Midbrain (tissue), 1 donor: ENCODE results near the gene GSC2.

ENCODE experiments used
- DNase-seq: peaks from one replicate; lab custom pipeline; 2025; lab: John Stamatoyannopoulos, UW

The GSC2 gene

DNA sequence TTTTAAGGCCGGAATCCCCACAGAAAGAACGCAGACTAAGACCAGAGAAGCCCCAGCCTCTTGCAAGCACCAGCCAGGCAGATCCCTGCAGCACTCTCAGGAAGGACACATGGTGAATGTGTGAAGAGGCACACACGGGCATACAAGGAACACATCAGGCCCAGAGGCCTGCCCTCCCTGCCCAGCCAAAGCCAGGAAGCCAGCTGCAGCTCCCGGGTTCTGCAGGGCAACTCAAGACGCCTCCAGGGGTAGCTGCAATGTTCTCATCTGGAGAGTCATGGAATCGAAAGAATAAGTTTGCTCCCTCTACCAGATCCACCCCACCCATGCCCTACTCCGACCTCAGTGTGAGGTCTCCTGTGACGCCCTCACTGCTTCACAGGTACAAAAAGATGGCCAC is 30.1 kb downstream of the GSC2 start:
- DNase-seq: no peak

DNA sequence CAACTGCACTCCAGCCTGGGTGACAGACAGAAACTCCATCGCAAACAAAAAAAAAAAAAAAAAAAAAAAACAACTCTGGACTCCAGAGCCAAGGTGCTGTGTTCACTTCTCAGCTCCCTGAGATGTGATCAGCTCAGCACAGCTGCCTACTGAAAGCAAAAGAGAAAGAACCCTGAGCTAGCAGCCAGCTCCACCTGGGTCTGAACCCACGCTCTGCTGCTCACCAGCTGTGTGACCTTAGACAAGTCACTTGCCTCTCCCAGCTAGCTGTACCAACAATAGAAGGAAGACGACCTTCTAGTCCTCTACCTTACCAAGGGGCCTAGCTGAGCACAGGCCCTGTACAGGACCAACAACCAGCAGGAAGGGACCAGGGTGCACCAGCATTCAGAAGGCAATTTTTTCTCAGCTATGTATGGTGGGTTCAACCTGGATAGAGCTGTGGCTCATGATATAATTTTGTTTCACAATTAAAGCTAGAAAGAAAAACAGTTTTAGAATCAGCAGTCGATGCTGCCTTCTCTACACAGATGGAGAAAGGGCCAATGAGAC is 31.7 kb downstream of the GSC2 start:
- no peak for DNase-seq

DNA sequence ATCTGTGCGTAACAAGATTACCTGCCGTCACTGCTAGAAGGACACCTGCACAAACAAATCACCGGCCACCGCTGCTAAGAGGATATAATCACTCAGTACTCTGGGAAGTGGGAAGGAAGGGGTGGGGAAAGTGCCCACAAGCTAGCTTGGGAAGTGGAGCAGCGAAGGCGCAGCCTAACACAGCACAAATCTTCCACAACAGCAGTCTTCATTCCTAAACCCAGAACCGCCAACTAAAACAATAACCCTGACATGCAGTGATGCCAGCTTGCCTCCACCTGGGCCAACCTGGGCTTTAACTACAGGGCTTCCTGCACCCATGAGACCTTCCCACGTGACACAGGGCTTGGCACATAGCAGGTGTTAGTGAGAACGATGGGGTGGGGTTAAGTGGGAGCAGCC is 33.0 kb downstream of the GSC2 start:
- DNase-seq: no peak

DNA sequence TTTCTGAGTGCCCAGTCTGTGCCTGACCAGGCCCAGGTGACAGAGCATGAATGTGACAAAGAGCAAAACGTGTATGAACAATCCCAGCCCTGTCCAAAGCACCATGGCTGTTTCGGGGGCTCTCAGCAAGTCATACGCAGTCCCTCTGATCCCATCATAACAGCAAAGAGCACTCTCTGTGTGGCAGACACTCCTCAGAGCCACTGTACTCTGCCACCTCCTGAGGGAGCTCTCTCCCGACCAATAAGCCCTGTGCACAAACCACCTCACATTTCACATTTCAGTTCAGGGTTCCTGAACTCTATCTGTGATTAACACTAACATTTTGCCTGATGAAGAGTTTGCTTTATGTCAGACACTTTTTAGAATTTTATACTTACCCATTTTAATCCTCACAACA is 34.5 kb downstream of the GSC2 start:
- peak; percentile 38 for DNase-seq

DNA sequence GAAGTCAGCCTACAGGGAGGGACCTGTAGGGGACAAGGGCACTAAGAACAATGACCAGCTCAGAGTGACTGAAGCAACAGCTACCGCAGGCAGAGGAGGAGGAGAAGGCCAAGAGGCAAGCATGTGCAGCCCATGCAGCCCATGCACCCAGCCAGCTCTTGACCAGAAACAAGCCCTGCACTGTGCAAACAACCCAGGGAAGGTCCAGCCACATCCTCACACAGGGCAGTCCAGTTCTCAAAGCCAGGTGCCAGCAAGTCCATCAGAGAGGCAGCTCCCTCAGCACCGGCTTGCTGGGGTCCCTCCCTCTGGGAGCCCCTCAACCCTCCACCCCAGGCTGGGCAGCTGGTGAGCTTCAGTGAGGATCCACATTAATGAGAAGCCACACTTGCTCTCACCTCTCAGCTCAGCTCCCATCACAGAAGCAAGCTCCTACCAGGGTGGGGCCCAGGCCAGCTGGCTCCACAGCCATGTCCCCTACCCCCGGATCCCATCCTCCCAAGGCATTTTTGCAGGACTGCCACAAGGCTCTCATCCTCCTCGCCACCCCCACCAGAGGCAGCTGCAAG is 35.0 kb downstream of the GSC2 start:
- no peak for DNase-seq

DNA sequence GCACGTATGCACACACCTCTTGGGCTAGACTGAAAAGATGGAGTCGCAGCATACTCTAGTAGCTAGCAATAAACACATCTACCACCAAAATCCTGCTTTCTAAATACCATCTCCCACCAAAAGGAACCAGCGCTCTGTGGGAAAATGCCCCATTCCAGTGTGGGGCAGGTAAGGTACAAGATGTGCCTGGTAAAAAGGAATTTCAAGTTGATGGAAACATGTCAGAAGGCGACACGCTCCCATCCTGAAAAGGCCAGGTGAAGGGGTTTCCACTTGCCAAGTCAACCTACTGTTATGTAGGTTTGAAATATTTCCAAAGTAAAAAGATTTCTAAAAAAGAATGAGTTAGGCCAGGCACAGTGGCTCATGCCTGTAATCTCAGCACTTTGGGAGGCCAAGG is 36.7 kb downstream of the GSC2 start:
- no peak for DNase-seq

DNA sequence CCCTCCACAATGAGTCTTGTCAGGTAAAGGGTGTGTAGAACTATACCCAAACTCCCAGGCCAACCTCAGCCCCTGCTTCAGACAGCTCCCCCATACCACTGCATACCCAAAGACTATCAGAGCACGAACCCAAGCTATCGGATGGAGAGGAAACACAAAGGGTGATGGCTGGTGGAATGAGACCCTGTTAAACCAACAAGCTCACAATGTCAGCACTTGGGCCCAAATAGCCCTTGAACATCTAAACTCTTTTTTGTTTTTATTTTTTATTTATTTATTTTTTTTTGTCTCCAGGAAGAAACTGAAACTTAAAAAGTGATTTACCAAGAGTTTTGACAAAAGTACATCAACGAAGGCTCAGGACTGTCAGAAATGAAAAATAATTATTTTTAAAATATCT is 38.5 kb downstream of the GSC2 start:
- DNase-seq: no peak

DNA sequence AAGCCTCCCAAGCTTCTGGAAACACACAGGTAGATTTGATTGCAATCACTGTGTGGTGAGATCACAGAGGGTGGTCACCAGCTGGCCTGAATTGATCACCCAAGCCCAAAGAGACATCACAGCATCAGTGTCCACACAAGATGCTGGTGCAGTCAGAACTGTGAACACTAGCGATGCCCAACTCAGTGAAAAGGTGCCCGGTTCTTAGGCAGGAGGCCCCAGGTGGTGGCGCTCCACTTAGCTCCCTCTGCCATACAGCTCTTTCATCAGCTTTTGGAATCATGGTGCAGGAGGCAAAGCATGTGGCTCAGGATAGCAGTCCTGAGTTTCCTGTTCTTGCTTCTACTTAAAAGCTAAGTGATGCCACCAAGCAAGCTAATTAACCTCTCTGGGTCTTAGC is 39.0 kb downstream of the GSC2 start:
- no peak for DNase-seq

DNA sequence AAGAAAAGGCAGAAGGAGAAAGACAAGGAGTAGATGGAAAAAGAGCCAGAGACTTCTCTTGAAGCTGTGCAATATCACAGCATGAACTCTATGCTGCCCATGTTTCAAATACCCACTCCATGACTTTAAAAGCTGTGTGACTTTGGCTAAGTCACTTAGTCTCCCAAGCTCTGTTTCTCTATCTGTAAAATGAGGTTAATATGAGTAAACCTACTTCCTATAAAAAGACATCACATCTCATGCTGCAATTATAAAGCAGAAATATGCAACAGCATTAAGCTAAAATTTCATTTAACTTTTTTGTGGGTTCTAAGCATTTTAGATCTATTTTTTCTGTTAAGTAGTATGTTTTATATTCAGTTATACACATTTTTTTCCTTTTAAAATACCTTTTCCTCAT is 39.4 kb downstream of the GSC2 start:
- DNase-seq: no peak

DNA sequence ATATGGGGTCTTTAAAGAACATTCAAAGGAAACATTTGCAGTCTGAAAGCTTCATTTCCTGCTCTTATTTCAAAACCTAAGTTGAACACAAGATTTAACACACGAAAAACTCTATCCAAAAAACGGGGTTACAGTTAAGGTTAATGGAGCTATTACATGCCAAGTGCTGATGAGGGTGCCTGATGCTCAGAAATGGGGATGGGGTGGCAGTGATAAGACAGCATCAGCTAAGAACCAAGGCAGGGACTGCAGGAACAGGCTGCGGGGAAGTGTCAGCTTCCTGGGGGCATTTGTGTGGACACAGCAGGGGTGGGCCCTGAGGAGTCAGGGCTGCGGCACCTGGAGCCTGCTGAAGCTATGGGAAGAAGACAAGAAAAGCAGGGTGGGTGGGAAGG is 40.0 kb downstream of the GSC2 start:
- DNase-seq: no peak

DNA sequence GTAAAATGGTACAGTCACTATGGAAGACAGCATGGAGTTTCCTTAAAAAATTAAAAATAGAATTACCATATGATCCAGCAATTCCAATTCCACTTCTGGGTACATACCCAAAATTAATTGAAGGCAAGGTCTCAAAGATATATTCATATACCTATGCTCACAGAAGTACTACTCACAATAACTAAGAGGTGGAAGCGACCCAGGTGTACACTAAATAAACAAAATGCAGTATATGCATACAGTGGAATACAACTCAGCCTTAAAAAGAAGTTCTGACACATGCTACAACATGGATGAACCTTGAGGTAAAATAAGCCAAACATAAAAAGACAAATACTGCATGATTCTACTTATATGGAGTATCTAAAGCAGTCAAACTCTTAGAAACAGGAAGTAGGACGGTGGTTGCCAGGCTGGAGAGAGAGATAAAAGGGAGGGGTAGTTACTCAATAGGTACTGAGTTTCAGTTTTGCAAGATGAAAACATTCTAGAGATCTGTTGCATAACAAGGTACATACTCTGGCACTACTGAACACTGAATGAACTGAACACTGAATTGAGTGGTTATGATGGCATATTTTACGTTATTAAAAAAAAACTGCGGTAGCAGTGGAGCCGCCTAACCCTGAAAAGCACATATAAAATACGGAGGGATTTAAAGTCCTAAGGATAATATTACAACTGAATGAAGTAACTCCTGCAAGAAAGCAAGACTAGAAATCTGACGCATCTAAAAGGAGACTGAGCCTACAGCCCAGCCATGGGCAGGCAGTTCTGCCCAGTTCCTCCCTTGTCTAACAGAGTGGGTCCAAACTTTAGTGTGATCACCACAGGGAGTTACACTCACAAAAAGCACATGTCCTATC is 40.7 kb downstream of the GSC2 start:
- DNase-seq: no peak

DNA sequence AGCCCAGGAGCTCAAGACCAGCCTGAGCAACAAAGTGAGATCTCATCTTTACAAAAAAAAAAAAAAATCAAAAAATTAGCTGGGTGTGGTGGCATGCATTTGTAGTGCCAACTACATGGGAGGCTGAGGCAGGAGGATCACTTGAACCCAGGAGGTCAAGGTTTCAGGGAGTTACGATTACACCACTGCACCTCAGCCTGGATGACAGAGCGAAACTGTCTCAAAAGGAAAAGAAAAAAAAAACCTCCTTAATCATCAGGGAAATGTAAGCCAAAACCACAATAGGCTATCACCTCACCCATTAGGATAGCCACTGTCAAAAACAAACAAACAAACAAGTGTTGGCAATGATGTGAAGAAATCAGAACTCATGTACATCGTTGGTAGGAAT is 41.3 kb downstream of the GSC2 start:
- no peak for DNase-seq

DNA sequence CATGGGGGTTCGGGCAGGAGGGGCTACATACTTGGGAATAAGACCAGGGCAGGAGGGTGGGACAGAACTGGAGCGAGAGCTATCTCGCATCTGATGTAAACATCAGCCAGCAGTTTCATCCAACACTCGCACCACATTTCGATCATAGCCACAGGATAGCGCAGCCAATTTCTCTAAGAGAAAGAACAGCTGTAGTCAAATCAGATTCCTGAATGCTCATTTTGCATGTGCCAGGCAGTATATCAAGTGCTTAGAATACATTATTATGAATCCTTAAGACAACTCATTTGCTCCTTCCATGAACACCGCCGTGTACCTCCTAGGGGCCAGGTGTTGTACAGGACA is 42.4 kb downstream of the GSC2 start:
- no peak for DNase-seq

DNA sequence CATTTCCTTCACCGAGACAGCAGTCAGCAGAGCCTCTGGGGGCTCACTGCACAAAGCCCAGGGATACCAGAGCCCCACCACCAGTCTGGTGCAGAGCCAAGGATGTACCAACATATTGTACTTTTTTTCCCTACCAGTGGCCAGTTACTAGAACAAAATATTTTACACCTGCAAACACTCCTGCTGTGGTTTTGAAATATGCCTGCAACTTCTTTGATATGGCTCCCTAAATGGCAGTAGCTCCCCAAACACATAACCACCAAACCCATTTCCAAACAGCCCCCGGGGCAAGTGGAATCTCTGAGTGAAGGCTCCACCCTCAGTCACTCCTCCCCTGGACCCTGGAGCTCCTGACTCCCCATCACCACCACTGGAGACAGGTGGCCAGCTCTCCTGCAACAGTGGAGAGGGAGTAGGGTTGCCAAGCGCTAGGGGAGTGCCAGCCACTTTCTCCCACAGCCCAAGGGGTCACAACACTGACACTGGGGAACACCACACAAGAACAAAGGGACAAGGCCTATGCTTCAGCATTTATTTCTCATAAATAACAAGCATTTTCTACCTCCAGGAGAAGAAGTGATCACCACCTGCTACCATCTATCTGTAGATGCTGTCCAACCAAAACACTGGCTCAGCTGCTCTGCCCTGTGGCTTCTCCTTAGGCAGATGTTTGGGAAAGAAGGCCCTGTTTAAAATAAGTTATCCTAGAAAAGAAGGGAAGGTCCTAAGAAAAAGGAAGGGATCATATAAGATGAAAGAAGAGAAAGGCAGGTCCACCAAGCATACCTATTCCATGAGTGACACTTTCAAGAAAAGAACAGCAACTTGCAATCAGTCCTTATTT is 43.0 kb downstream of the GSC2 start:
- DNase-seq: no peak

DNA sequence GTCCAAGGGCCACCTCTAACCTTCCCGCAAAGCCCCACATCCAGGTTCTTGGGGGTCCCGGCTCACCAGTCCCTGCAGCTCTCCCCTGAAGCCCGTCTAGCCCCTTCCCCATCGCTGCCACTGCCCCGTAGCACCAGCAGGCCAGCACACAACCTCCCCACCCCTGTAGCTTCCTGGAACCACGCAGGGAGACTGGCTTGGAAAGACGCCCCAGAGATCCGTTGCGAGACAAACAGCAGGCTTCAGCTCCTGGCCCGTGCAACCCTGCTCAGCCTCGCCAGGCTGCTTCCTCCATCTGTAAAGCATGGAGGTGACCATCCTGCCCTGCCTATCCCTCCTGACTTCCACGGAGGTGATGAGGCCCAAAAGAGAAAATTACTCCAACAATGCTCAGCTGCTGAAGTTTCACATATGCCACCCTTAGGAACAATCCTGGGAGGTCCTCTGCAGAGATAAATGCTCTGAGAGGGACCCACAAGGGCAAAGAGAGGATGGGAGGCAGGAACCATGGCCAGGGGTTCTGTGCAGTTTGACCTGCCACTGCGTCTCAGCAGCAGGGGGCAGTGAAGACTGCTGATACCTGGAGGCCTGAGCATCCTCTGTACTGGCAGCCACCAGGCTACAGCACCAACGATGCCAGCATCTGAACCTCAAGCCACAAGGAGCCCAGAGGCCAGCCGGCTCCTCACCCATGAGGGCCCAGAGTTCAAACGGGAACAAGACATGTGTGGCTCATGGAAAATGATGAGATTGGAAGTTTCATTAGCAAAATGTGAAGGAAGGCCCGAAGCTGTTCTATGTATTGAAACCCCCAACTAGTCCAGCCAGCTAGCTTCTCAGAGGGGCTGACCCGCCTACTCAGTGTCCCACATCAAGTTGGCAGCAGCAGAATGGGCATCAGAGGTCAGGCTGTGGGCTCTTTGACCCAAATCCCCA is 44.0 kb downstream of the GSC2 start:
- DNase-seq: no peak

DNA sequence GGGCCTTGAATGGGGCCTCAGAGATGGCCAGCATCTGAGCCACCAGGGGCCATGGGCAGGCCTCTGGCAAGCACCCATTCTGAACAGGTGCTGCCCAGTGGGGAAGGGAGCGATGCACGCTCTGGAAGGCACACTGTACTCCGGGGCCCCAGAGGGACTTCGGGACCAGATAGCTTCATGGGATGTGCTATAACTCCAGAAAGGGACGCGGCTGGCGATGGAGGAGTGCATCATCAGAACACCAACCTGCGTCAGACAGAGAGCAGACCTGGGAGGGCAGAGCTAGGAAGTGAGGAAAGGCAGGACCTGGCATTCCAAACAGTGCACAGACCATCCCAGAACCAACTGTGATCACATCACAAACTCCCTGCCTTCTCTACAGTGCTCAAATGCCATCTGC is 44.6 kb downstream of the GSC2 start:
- DNase-seq: no peak

DNA sequence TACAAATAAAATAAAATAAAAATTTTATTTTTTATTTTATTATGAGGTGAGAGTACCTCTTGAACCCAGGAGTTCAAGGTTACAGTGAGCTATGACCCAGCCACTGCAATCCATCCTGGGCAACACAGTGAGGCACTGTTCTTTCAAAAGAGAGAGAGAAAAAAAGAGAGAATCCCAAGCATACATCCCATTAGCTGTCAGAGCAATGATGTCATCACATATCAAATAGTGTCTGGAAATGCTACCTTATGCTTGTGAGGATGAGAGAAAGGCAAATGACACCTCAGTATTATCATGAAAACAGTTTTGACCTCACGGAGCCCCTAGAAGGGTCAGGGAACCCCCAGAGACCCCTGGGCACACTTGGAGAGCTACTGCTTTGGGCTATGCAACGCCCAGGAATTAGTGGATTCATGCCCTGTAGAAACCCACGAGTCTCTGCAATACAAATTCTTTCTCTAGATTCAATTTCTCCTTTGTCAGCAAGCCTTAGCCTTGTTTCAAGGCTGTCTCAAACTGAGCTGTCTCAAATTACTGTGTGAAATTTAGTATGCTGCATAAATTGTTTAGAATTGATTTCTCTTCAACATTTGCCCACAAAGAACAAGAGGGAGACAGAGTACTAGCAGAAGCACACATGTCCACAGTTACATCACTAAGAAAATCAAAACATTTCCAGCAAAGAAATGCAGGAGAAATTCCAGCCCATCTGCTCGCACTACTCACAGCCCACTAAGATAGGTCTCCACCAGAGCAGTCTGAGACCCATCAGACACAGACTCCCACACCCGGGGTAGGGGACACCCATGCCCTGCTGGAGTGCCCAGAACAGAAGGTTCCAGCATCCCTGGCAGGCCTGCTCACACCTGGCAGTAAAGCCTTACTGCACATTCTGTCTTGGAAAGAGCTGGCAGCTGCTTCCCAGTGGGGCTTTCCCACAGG is 45.9 kb downstream of the GSC2 start:
- DNase-seq: no peak

DNA sequence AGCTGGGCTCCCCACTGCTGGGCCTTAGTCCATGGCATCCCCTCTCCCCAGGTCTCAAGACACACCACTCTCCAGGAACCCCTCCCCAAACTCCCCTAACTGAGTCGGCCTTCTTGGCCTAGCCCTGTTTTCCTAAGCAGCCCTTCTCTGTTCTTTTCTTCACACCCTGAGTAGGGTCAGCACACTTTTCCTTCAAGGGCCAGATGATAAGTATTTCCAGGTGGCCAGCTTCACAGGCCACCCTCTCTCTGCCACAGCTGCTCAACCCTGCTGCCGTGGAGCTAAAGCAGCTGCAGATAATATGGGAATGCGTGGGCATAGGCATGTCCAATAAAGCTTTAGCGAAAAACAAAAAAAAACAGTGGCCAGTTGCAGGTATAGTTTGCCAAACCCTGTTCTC is 51.9 kb downstream of the GSC2 start:
- no peak for DNase-seq

DNA sequence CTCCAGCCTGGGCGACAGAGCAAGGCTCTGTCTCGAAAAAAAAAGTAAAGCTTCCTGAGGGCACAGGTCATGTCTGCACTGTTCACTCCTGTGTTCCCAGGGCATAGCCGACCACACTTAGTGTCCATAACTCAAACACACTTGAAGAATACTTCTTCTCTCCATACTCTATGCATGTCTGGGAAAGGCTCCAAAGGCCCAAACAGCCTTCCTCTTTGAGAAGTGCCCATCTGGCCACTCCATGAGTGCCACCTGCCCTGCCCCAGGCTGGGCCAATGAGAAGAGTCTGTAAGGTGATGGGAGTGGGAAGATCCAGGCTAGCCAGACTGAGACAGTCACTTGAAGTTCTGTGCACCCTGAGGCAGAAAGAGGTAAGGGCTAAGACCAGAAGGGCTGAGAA is 52.6 kb downstream of the GSC2 start:
- DNase-seq: no peak
